ENCODE data around the gene LONP2.
"Not testable (repeated sequence)": the region's sequence is repeated elsewhere in the genome, so short reads cannot be mapped to it uniquely, and the experiment has no call there.

Gene LONP2

DNA sequence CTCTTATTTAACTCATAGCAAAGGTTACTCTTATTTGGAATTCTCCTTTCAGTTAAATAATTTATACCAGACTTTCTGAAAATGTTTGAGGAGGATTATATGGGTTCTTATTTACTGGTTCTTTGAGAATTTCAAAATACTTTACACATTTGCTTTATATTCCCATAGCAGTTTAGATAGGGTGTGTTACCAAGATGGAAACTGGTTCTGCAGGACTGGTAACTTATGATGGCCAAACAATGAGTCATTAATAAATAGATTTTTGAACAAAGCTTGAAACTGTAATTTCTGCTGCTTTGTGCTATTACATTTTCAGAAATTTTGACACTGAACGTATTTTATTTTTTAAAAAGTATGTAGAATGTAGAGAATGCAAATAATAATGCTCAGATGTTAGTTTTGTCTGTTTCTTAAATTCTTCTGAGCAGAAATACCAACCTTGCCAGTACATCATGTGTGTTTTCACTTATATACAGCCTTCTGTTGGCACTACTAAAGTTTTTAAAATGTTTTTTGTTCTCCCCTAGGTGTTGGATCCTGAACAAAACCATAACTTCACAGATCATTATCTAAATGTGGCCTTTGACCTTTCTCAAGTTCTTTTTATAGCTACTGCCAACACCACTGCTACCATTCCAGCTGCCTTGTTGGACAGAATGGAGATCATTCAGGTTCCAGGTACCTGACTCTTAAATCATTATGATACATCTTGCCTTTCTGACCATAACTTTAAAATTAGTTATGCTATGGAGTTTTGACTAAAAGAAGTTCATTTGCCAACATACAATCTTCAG lies 51.6 kb downstream of the LONP2 start:
- DNase-seq = no peak

- no peak for DNase-seq
These were observed 55.4 kb downstream of the LONP2 start for GRCh38 chr16:48299471-48299870.

DNA sequence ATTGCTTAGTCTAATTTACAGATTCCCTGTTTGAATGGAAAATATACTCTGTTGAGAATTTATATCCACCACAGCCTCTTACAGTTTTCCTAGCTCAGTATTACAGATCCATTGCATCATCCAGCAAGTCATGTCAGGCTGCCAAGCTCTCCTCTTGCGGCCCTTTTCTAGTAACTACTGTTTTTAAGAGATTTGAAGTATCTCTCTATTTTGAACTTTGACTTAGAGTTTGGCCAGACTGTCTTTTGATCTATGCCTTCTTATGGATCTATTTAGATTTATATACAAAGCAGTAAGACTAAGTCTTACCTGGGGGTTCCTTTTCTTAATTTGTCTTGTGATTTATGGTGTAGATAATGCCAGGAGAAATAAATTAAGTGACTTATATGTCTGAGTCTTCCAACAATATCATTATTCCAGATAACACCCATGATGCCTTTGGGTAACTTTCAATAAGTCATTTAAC lies 56.3 kb downstream of the LONP2 start:
- no peak for DNase-seq

- no peak for DNase-seq
These were observed 64.4 kb downstream of the LONP2 start for GRCh38 chr16:48308535-48308934.

DNA sequence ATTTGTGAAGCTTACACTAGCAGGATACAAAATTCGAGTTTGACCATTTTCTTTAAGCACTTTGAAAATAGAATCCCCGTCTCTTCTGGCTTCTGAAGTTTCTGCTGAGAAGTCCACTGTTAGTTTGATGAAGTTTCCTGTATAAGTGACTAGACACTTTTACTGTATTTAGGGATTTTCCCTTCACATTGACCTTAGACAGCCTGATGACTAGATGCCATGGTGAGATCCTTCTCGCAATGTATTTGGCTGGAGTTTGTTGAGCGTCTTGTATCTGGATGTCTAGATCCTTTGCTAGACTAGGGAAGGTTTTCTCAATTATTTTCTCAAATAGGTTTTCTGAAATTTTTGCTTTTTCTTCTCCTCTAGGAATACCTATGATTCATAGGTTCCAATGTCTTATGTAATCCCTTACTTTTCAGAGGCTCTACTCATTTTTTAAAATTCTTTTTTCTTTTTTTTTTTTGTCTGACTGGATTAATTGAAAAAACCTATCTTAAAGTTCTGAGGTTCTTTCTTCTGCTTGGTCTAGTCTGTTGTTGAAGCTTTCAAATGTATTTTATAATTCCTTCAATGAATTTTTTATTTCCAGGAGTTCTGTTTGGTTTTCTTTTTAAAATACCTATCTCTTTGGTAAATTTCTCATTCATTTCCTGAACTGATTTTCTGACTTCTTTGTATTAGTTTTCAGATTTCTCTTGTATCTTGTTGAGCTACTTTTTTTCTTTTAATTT lies 67.0 kb downstream of the LONP2 start:
- DNase-seq = no peak

GRCh38 chr16:48313905-48314304 lies 69.8 kb downstream of the LONP2 start:
- not testable (repeated sequence) for DNase-seq

DNA sequence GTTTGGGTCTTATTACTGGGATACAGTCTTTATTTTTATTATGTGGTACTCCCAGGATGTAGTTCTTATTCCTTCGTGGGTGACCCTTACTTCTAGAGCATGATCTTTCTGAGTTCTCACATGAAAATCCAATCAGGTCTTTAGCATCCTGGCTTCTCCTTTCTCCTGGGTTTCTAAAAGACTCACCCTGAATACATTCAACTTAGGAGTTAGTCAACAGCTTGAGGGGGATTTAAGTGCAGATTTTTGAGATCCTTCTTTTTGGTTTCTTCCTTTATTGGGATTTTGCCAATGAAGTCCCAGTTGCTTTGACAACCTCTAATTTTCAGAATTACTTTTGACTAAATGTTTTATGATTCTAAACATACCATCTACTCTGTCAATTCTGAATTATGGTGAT lies 72.9 kb downstream of the LONP2 start:
- no peak for DNase-seq

DNA sequence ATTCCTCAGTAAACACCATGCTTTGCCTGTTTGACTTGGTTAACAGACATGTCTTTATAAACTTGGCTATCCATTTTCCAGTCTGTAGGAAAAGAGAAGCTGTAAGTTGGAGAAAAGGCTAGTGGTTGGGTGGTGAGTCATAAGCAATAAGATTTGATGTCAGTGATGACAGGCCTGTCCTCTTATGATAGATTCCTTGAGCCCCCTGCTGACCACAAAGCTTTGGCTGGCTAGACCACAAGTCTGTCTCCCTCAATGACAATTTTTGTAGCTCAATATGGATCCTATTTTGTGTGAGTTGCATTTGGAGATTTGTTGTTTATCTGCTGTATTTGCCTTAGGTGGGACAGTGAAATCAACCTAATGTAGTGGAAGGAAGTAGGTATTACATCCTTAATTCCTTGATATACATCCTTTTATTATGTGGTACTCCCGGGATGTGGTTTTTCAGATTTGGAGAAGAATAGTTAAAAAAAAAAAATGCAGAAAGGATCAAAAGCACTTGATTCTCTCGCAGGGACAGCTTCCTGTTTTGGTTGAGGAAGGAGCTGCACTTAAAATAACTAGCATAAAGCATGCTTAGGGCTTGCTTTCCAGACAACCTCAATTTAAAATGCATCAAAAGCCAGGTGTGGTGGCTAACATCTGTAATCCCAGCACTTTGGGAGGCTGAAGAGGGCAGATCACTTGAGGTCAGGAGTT lies 73.7 kb downstream of the LONP2 start:
- no peak for DNase-seq

GRCh38 chr16:48318630-48319029 lies 74.5 kb downstream of the LONP2 start:
- DNase-seq = no peak

DNA sequence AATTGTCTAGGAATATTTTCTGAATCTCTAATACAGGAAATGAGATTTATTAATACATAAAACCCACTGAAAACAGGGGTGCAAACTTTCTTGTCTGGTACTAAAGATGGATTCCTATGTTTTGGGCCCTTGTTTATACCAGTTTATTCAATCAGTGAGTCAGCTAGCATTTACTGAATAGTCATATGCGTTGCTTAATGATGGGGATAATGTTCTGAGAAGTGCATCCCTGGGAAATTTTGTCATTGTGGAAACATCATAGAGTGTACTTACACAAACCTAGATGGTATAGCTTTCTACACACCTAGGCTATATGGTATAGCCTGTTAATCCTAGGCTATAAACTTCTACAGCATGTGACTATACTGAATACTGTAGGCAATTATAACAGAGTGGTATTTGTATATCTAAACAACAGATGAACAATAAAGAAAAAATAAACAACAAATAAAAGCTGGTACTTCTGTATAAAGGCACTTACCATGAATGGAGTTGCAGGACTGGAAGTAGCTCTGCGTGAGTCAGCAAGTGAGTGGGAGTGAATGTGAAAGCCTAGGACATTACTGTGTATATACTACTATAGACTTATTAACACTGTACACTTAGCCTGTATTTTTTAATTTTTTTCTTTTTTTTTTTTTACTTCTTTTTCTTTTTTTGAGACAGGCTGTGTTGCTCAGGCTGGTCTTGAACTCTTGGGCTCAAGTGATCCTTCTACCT lies 77.4 kb downstream of the LONP2 start:
- DNase-seq = no peak

GRCh38 chr16:48323783-48324775 lies 80.0 kb downstream of the LONP2 start:
- no peak for DNase-seq

DNA sequence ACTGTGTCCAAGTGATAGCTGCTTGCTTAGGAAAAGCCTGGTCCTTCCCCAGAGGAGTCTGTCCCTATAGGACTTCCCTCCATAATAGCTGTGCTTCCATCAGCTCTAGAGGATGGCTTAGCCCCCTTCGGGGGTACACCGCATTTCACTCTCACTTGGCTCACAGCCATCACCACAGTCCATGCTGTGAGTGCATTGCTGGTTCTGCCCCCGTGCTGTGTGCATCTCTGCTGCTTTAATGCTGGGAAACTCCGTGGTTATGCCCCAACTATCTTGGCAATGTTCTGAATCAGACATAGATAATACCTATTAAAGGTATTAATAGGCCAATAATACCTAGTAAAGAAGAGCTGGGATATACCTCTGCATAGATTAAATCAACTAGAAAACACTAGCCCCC lies 82.8 kb downstream of the LONP2 start:
- no peak for DNase-seq

GRCh38 chr16:48329138-48329537 lies 85.0 kb downstream of the LONP2 start:
- no peak for DNase-seq

- no peak for DNase-seq
These were observed 86.2 kb downstream of the LONP2 start for GRCh38 chr16:48330189-48330840.

GRCh38 chr16:48330841-48331192 lies 86.7 kb downstream of the LONP2 start:
- DNase-seq = no peak

GRCh38 chr16:48332978-48333377 lies 88.9 kb downstream of the LONP2 start:
- no peak for DNase-seq

DNA sequence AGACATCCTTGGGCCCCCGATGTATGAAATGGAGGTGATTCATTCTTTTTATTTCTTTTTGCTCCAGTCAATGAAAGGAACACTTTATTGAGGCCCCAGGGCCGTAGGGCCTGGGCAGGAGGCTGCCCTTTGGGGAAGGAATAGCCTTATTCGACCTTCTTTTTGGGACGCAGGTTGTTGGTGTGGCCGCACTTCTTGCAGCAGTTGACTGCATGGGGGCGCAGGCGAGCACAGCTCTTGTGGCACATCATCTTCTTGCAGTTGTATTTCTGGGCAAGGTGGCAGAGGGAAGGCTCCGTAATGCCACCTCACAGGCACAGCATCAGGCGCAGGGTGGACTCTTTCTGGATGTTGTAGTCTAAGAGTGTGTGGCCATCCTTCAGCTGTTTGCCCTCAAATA lies 90.2 kb downstream of the LONP2 start:
- no peak for DNase-seq

- DNase-seq = no peak
These were observed 91.9 kb downstream of the LONP2 start for GRCh38 chr16:48335961-48336360.

- no peak for DNase-seq
These were observed 96.0 kb downstream of the LONP2 start for GRCh38 chr16:48340054-48340453.

- no peak for DNase-seq
These were observed 98.5 kb downstream of the LONP2 start for GRCh38 chr16:48342591-48342990.

DNA sequence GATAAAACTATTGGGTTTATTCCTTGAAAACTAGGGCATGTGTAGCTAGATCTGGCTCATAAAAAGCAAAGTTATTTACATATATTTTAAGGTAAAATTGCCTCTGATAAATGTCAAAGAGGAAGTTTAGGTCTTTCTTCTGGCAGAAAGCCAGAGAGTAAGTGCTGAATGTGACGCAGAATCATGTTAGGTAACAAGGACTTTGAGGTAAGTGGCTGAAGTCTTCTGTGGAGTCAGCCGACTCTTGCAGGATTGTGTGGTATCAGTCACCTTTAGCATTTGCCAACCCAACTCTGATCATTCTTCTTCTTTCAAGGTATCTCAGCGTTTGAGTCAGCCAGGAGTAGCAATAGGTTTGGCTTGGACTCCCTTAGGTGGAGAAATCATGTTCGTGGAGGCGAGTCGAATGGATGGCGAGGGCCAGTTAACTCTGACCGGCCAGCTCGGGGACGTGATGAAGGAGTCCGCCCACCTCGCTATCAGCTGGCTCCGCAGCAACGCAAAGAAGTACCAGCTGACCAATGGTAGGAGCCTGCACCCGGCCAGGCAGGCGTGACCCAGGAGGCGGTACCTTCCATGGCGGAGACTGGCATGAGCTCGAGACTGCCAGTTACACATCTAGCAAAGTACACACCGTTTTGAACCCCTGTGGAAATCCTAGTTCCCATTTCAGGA lies 103.2 kb downstream of the LONP2 start:
- DNase-seq = no peak

Measured in NCI-H2081 treated with DMSO at 0.1 percent for 48 hours (cell line).